A549 treated with Hydrocortisone at 1 μM for 4 hours (cell line): Measurements from ENCODE around the gene NANOS2. TPM values are rescaled to one million over a fixed set of nuclear protein-coding genes. Genes with fewer than 3 reads are reported as not detected.

Source experiments
- total RNA-seq: library from RNA; stranded (reverse); fragments of 200-300 nt; extraction: Qiagen RNA extraction; gene quantifications from 5 replicates; pipeline ENCODE4 v1.2.3, GENCODE V29; 2022

The NANOS2 gene
- not detected in 5 replicates for total RNA-seq

GRCh38 chr19:45913874-45914830 is at the start of gene NANOS2:
TSS of gene NANOS2 (minus strand) at chr19:45914778. CDS start at chr19:45914693, 85 bp downstream.

GRCh38 chr19:45901912-45902650 is 12.5 kb downstream of the NANOS2 start, which contains the start of gene MYPOP:
TSS of gene MYPOP (minus strand) at chr19:45902613. CDS start at chr19:45901773, 840 bp downstream.

GRCh38 chr19:45885556-45886426 is 28.8 kb downstream of the NANOS2 start, which contains the start of gene IRF2BP1:
TSS of gene IRF2BP1 (minus strand) at chr19:45886141. CDS start at chr19:45885774, 367 bp downstream.

GRCh38 chr19:45863840-45864628 is 50.5 kb downstream of the NANOS2 start, which contains the start of gene FOXA3:
TSS of gene FOXA3 (plus strand) at chr19:45864326. CDS start at chr19:45864457, 131 bp downstream.

Other genes starting within 250 kb of the NANOS2 start
- gene GIPR, start 246.6 kb downstream of the NANOS2 start, total RNA-seq, result 2.5 to 3.5 TPM (median 2.8 TPM) in 5 replicates
- 759 to 831 TPM (median 772 TPM) in 5 replicates for gene SNRPD2, start 222.8 kb downstream of the NANOS2 start, total RNA-seq
- gene QPCTL, start 222.1 kb downstream of the NANOS2 start, total RNA-seq, result 7.8 to 9.9 TPM (median 9.5 TPM) in 5 replicates
- gene FBXO46, start 183.9 kb downstream of the NANOS2 start, total RNA-seq, result 7.0 to 10.2 TPM (median 9.2 TPM) in 5 replicates
- 0.03 to 0.12 TPM (median 0.05 TPM) in 5 replicates for gene MEIOSIN, start 181.3 kb downstream of the NANOS2 start, total RNA-seq
- 17.9 to 28.6 TPM (median 24.3 TPM) in 5 replicates for gene SIX5, start 145.5 kb downstream of the NANOS2 start, total RNA-seq
- 38.5 to 44.7 TPM (median 42.0 TPM) in 5 replicates for gene DMPK, start 132.3 kb downstream of the NANOS2 start, total RNA-seq
- gene DMWD, start 121.9 kb downstream of the NANOS2 start, total RNA-seq, result 26.7 to 35.5 TPM (median 32.0 TPM) in 5 replicates
- not detected in 5 replicates for gene RSPH6A, start 99.5 kb downstream of the NANOS2 start, total RNA-seq
- 66.5 to 75.1 TPM (median 72.7 TPM) in 5 replicates for gene SYMPK, start 51.6 kb downstream of the NANOS2 start, total RNA-seq
- gene FOXA3, start 50.5 kb downstream of the NANOS2 start, total RNA-seq, result 0.54 to 0.91 TPM (median 0.71 TPM) in 5 replicates
- gene IRF2BP1, start 28.6 kb downstream of the NANOS2 start, total RNA-seq, result 23.6 to 36.7 TPM (median 32.1 TPM) in 5 replicates
- gene MYPOP, start 12.2 kb downstream of the NANOS2 start, total RNA-seq, result 6.2 to 10.1 TPM (median 9.3 TPM) in 5 replicates
- 0.59 to 1.3 TPM (median 0.83 TPM) in 5 replicates for gene NOVA2, start 59.1 kb upstream of the NANOS2 start, total RNA-seq
- gene CCDC61, start 80.7 kb upstream of the NANOS2 start, total RNA-seq, result 3.8 to 4.9 TPM (median 4.6 TPM) in 5 replicates
- not detected in 5 replicates for gene PGLYRP1, start 108.3 kb upstream of the NANOS2 start, total RNA-seq
- gene IGFL4, start 126.2 kb upstream of the NANOS2 start, total RNA-seq, result 0.28 to 0.68 TPM (median 0.36 TPM) in 5 replicates
- gene IGFL3, start 209.9 kb upstream of the NANOS2 start, total RNA-seq, result 0.35 to 0.39 TPM in 2 of 5 replicates, not detected in the others
- 0.30 to 1.5 TPM (median 0.38 TPM) in 5 replicates for gene IGFL2, start 233.5 kb upstream of the NANOS2 start, total RNA-seq